GM23248 (cell line): Measurements from ENCODE around the gene DRC3. TPM values are rescaled to one million over a fixed set of nuclear protein-coding genes. Genes with fewer than 3 reads are reported as not detected.

ENCODE experiments used
- DNase-seq: peaks from one replicate; pipeline ENCODE4 v3.0.0-alpha.2; 2015
- H2AFZ ChIP-seq: fragments of 200-600 bp; sonication (generic); 2 replicates; pipeline ENCODE4 v1.6.1; 2016; ENCODE audit warnings: antibody characterized with exemption
- H3F3A ChIP-seq: fragments of 200-600 bp; sonication (generic); 2 replicates; pipeline ENCODE4 v1.6.1; 2016; ENCODE audit warnings: mild to moderate bottlenecking, antibody characterized with exemption, mixed run types; ENCODE audit not compliant: insufficient read depth
- H3K27ac ChIP-seq: fragments of 200-600 bp; sonication (generic); 2 replicates; pipeline ENCODE4 v1.5.1; 2016; ENCODE audit warnings: mild to moderate bottlenecking
- H3K27me3 ChIP-seq: fragments of 200-600 bp; sonication (generic); replicated peaks from 2 replicates; pipeline ENCODE4 v1.6.1; 2016; ENCODE audit warnings: mild to moderate bottlenecking; ENCODE audit not compliant: insufficient read depth
- H3K36me3 ChIP-seq: fragments of 200-600 bp; sonication (generic); 2 replicates; pipeline ENCODE4 v1.6.1; 2016; ENCODE audit warnings: low read depth, mild to moderate bottlenecking
- H3K4me1 ChIP-seq: fragments of 200-600 bp; sonication (generic); 2 replicates; pipeline ENCODE4 v1.6.1; 2016; ENCODE audit warnings: mild to moderate bottlenecking; ENCODE audit not compliant: insufficient read depth
- H3K4me2 ChIP-seq: fragments of 200-600 bp; sonication (generic); one replicate; pipeline ENCODE4 v1.6.1; 2016; ENCODE audit warnings: mild to moderate bottlenecking; ENCODE audit not compliant: unreplicated experiment
- H3K4me3 ChIP-seq: fragments of 200-600 bp; sonication (generic); 2 replicates; pipeline ENCODE4 v1.5.1; 2016; ENCODE audit warnings: mild to moderate bottlenecking
- H3K79me2 ChIP-seq: fragments of 200-600 bp; sonication (generic); 2 replicates; pipeline ENCODE4 v1.6.1; 2016; ENCODE audit warnings: mild to moderate bottlenecking; ENCODE audit not compliant: insufficient read depth
- H3K9ac ChIP-seq: fragments of 200-600 bp; sonication (generic); 2 replicates; pipeline ENCODE4 v1.6.1; 2016; ENCODE audit warnings: mild to moderate bottlenecking
- H3K9me2 ChIP-seq: fragments of 200-600 bp; sonication (generic); 2 replicates; pipeline ENCODE4 v1.6.1; 2016; ENCODE audit warnings: mixed run types, mild to moderate bottlenecking, moderate library complexity; ENCODE audit not compliant: insufficient read depth
- H3K9me3 ChIP-seq: fragments of 200-600 bp; sonication (generic); one replicate; pipeline ENCODE4 v1.6.1; 2017; ENCODE audit warnings: low read depth
- H4K20me1 ChIP-seq: fragments of 200-600 bp; sonication (generic); 2 replicates; pipeline ENCODE4 v1.6.0; 2016; ENCODE audit not compliant: insufficient read depth
- EZH2 ChIP-seq: fragments of 200-600 bp; sonication (generic); IDR thresholded peaks from 2 replicates; pipeline ENCODE4 v1.6.1; 2018; ENCODE audit warnings: antibody characterized with exemption, mild to moderate bottlenecking; ENCODE audit not compliant: insufficient read depth, poor library complexity, severe bottlenecking
- EZH2phosphoT487 ChIP-seq: fragments of 200-600 bp; sonication (generic); IDR thresholded peaks from 2 replicates; pipeline ENCODE4 v1.6.1; 2018; ENCODE audit warnings: antibody characterized with exemption, moderate library complexity, mild to moderate bottlenecking, low read depth; ENCODE audit not compliant: insufficient read depth
- WGBS, 2 experiments: methylation state at CpG; one replicate each; pipeline ENCODE4 v1.1.6; 2015 to 2017; ENCODE audit warnings: low lambda C conversion rate in 2 of 2, low coverage in 1 of 2; ENCODE audit errors: missing lambda C conversion rate in 2 of 2; 5-methylcytosine and 5-hydroxymethylcytosine counted together
- in situ Hi-C: fragments of 300-500 bp; cut with MboI; formaldehyde crosslinking; loops from 2 replicates; pipeline ENCODE4 v1.15.0; 2020
- polyA plus RNA-seq: library from polyadenylated mRNA; unstranded; fragments of >200 nt; fragmentation: Nextera tagmentation; extraction: Ambion mirVana; gene quantifications from 2 replicates; pipeline ENCODE4 v1.2.1, GENCODE V29; 2016
- total RNA-seq: library from RNA; depleted of rRNA; stranded (reverse); fragments of >200 nt; shearing (Covaris generic); gene quantifications from 2 replicates; pipeline ENCODE4 v1.2.3, GENCODE V29; 2014

The DRC3 gene
- total and polyA plus RNA-seq, 2 experiments from 2014 or later = 3.2 to 3.6 TPM

DNA sequence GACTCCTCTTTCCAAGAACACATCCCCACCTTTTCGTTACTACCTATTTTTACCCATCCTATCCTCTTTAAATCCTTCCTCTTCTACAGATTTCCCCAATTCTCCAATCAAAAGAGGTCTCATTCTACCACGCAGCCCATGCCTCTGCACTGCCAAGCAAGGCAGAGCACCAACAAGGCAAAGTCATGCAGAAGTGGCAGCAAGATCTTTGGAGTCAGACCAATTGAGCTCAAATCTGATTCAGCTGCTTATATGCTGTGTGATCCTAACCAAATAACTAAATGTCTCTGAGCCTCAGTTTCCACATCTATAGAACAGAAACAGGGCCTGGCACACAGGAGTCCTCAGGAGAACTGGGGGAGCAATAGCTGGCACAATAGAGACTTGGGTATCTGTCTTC, 41.5 kb upstream of the DRC3 start:
- DNase-seq = no peak
- Histone ChIP-seq H3K79me2 (peaks cover 87% of the 10 kb centered on the region), H3F3A (peaks cover 41% of the 10 kb centered on the region), H3K9me2 (no peaks in the 10 kb centered on the region), H3K27ac (no peak overlapping the region), H3K27me3 (no peaks in the 10 kb centered on the region), H3K9ac (no peak overlapping the region), H2AFZ (no peak overlapping the region), H3K4me1 (peaks cover 57% of the 10 kb centered on the region), H3K4me3 (no peak overlapping the region), H3K9me3 (no peaks in the 10 kb centered on the region), H4K20me1 (no peaks in the 10 kb centered on the region), H3K36me3 (no peaks in the 10 kb centered on the region), H3K4me2 (no peak overlapping the region)
- in situ Hi-C loops = no loop called here
- 100% methylated on average over 2 of the region's 2 CpGs for WGBS, 2 experiments
- TF ChIP-seq EZH2 (no peak), EZH2phosphoT487 (no peak)

DNA sequence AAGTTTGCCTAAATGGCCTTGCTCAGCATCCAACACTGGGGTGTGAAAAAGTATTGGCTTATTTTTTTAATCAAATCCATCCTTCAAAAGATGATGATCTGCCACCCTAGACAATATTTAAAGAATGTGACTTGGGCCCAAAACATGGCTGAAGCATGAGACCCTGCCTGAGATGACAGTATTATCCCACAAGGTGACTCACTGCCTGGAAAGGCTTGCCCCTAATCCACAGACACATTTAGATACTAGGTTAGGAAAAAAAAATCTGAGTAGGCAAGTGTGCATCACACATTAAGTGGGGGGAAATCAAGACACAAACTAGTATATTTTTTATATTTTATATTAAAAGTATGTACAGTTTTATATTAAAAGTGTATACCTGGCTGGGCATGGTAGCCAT, 38.9 kb upstream of the DRC3 start:
- no peaks in the 10 kb centered on the region for H4K20me1 ChIP-seq
- peaks cover 66% of the 10 kb centered on the region for H3K4me1 ChIP-seq
- no peaks in the 10 kb centered on the region for H3K27me3 ChIP-seq
- in situ Hi-C loops = no loop called here
- H2AFZ ChIP-seq = no peak overlapping the region
- H3K9me2 ChIP-seq = no peaks in the 10 kb centered on the region
- H3K79me2 ChIP-seq = peaks cover 91% of the 10 kb centered on the region
- peak overlapping the region; percentile 32 for H3K27ac ChIP-seq
- no peak overlapping the region for H3K4me3 ChIP-seq
- peak overlapping the region; percentile 27 for H3K4me2 ChIP-seq
- no peak overlapping the region for H3K9ac ChIP-seq
- H3F3A ChIP-seq = peaks cover 40% of the 10 kb centered on the region
- no peaks in the 10 kb centered on the region for H3K36me3 ChIP-seq
- peak; percentile 74 for DNase-seq
- TF ChIP-seq EZH2 = no peak
- no peak for TF ChIP-seq EZH2phosphoT487
- no peaks in the 10 kb centered on the region for H3K9me3 ChIP-seq

DNA sequence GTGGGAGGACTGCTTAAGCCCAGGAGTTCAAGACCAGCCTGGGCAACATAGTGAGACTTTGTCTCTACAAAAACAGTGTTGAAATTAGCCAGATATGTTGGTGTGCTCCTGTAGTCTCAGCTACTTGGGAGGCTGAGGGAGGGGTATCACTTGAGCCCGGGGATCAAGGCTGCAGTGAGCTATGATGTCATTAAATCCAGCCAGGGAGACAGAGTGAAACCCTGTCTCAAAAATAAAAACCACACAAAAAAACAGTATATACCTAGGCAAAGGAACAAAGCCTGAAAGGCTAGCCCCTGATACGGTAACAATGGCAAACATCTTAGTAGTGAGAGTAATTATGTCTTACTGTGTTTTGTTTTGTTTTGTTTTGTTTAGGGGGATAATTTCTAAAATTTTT, 38.4 kb upstream of the DRC3 start:
- in situ Hi-C loops = no loop called here
- Histone ChIP-seq H3K27me3 (no peaks in the 10 kb centered on the region), H2AFZ (no peak overlapping the region), H3K4me1 (peaks cover 61% of the 10 kb centered on the region), H4K20me1 (no peaks in the 10 kb centered on the region), H3K9ac (no peak overlapping the region), H3K9me3 (no peaks in the 10 kb centered on the region), H3K79me2 (peaks cover 91% of the 10 kb centered on the region), H3K9me2 (no peaks in the 10 kb centered on the region), H3K36me3 (no peaks in the 10 kb centered on the region), H3F3A (peaks cover 37% of the 10 kb centered on the region), H3K4me2 (no peak overlapping the region), H3K27ac (peak overlapping the region; percentile 25; the same call in 1 of the 2 replicates), H3K4me3 (no peak overlapping the region)
- no peak for DNase-seq
- 77 to 86% methylated on average over 2 of the region's 2 CpGs for WGBS, 2 experiments
- TF ChIP-seq EZH2 (no peak), EZH2phosphoT487 (no peak)

DNA sequence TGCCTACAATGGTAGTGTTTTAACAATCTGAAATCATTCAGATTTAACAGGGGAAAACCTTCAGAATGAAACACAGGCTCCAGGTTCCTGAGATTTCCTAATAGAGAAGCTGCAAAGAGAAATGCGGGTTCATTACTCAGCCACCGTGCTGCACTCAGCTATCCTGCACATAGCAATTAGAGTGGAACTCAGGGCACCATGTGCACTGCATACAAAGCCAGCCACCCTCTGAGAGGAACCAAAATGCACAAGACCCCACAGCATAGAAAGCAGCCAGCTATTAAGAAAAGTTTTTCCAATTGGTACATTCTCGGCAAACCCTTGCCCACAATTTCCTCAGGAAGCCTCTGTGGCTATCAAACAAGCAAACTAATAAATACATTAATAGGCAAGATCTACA, 37.9 kb upstream of the DRC3 start:
- Histone ChIP-seq H3K36me3 (no peaks in the 10 kb centered on the region), H3K9me3 (no peaks in the 10 kb centered on the region), H3F3A (peaks cover 38% of the 10 kb centered on the region), H4K20me1 (no peaks in the 10 kb centered on the region), H3K27me3 (no peaks in the 10 kb centered on the region), H3K27ac (peak overlapping the region; percentile 53; the same call in 1 of the 2 replicates), H3K79me2 (peaks cover 91% of the 10 kb centered on the region), H3K4me1 (peaks cover 61% of the 10 kb centered on the region), H3K4me2 (peak overlapping the region; percentile 70), H3K9ac (no peak overlapping the region), H2AFZ (no peak overlapping the region), H3K4me3 (no peak overlapping the region), H3K9me2 (no peaks in the 10 kb centered on the region)
- WGBS, 2 experiments = 92 to 93% methylated on average over 3 of the region's 3 CpGs
- TF ChIP-seq EZH2 (no peak), EZH2phosphoT487 (no peak)
- in situ Hi-C loops = no loop called here
- DNase-seq = no peak
